ENCODE results near the gene RPL13. TPM values are rescaled to one million over a fixed set of nuclear protein-coding genes. Genes with fewer than 3 reads are reported as not detected.

The RPL13 gene
- total RNA-seq, 4 donors from 2014 or later = 1,597 to 3,276 (median 2,603) TPM

DNA sequence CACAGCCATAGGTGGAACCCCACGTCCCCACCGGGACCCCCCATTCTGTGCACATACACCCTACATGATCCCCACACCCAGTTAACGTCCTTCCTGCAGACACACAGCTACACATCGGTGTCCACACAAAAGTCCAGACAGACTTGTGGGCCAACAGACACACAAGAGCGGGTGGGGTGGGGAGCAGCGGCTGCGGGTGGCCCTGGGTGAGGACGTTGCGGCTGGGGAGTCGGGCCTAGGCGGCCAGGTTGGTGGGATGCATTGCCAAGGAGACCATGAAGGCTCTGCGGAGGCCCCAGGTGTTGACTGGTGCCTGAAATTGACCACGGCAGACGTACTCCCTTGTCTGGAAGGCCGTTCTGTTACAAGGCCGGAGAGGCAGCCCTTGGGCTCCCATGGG lies 44.3 kb downstream of the RPL13 start:
- no peak for DNase-seq
- no peak overlapping the region for H3K27ac ChIP-seq

DNA sequence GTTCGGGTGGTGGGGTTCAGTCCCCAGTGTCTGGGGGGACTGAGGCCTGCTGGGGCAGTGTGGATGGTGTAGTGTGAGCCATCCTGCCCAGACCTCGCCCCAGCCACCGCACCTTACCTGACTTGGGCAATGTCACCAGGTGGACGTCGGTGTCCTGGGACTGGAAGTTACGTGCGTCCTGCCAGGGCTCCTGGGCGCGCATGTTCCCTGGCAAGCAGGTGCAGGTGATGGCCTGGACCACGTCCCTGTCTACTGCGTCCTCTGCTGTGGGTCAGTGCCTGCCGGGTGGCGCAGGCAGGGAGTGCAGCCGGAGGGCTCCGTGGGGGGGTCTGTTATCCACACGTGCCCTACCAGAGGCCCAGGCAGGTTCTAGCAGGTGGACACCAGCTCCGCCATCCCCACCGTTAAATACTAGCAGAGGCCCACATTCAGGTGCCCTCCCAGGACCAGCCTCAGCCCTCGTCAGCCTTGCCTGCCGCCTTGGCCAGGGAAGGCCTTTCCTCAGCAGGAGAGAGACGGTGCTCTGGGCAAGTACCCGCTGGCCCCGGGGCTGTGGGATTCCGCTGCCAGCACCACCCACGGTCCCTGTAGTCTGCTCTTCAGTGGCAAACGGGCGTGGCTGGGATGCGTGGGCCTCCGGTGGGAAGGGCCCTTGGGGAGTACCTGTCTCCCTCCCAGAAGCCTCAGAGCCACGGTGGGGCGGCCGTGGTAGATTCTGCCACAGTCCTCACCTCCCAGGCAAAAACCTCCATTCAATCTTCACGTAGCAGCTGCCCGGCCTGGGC lies 44.9 kb downstream of the RPL13 start:
- Histone ChIP-seq H3K9me3 (no peaks in the 10 kb centered on the region), H3K4me3 (no peak overlapping the region), H3K36me3 (no peaks in the 10 kb centered on the region), H3K27me3 (no peaks in the 10 kb centered on the region), H3K27ac (no peak overlapping the region), H3K4me1 (peaks cover 0 to 39% (median 5%) of the 10 kb centered on the region in 4 donors)
- TF ChIP-seq POLR2A (IDR thresholded peaks at IDR 0.05) = no peak
- TF ChIP-seq, protein P1, sequence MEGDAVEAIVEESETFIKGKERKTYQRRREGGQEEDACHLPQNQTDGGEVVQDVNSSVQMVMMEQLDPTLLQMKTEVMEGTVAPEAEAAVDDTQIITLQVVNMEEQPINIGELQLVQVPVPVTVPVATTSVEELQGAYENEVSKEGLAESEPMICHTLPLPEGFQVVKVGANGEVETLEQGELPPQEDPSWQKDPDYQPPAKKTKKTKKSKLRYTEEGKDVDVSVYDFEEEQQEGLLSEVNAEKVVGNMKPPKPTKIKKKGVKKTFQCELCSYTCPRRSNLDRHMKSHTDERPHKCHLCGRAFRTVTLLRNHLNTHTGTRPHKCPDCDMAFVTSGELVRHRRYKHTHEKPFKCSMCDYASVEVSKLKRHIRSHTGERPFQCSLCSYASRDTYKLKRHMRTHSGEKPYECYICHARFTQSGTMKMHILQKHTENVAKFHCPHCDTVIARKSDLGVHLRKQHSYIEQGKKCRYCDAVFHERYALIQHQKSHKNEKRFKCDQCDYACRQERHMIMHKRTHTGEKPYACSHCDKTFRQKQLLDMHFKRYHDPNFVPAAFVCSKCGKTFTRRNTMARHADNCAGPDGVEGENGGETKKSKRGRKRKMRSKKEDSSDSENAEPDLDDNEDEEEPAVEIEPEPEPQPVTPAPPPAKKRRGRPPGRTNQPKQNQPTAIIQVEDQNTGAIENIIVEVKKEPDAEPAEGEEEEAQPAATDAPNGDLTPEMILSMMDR (IDR thresholded peaks at IDR 0.05) = no peak
- DNase-seq = no peak

More for the DNA sequence above, 44.3 kb downstream of the RPL13 start:
- Histone ChIP-seq H3K4me3 (no peak overlapping the region), H3K27me3 (no peaks in the 10 kb centered on the region), H3K36me3 (no peaks in the 10 kb centered on the region), H3K4me1 (peaks cover 0 to 36% (median 5%) of the 10 kb centered on the region in 4 donors), H3K9me3 (no peaks in the 10 kb centered on the region)
- TF ChIP-seq POLR2A (IDR thresholded peaks at IDR 0.05) = no peak
- TF ChIP-seq, protein P1 (IDR thresholded peaks at IDR 0.05) = no peak

DNA sequence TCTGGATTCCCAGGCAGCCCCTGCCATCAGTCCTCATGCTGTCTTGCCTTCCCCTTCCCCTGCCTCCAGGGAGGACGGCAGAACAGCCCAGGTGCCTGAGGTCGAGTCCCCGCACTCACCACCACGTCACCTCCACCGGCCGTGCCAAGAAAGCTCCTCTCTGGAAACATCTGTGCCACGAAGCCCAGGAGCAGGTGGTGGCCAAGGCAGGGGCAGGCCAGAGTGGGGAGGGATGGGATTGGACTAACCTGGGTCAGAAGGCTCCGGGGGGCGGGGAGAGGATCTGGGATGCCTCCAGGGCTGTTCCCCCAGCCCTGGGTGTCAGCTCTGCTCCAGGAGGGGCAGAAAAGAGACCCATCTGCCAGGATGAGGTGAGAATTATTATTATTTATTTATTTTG lies 45.5 kb downstream of the RPL13 start:
- no peaks in the 10 kb centered on the region for H3K36me3 ChIP-seq

DNA sequence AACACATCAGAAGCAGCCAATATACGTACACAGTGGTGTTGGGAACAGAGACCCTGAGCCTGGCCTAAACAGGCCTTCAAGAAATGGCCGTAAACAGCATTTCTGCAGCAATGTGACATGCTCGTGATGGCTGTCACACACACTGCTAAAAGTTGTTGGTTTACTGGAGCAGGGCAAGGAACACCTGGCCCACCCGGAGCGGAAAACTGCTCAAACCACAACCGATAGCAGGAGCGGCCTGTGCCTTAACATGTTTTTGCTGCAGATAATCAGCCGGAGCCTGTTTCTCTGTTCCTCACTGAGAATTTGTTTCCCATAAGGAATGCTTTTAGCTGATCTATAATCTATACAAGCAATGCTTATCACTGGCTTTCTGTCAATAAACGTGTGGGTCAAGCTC lies 47.0 kb downstream of the RPL13 start:
- TF ChIP-seq POLR2A (IDR thresholded peaks at IDR 0.05) = no peak
- TF ChIP-seq, protein P1 (IDR thresholded peaks at IDR 0.05) = no peak
- Histone ChIP-seq H3K4me3 (no peak overlapping the region), H3K4me1 (peaks cover 0 to 35% (median 2%) of the 10 kb centered on the region in 4 donors), H3K36me3 (no peaks in the 10 kb centered on the region), H3K27me3 (no peaks in the 10 kb centered on the region), H3K9me3 (no peaks in the 10 kb centered on the region), H3K27ac (no peak overlapping the region)
- DNase-seq = no peak

More for the DNA sequence above, 45.5 kb downstream of the RPL13 start:
- Histone ChIP-seq H3K4me1 (peaks cover 0 to 39% (median 5%) of the 10 kb centered on the region in 4 donors), H3K4me3 (no peak overlapping the region), H3K27me3 (no peaks in the 10 kb centered on the region), H3K9me3 (no peaks in the 10 kb centered on the region), H3K27ac (no peak overlapping the region)
- DNase-seq = no peak
- no peak for TF ChIP-seq POLR2A (IDR thresholded peaks at IDR 0.05)
- TF ChIP-seq, protein P1 (IDR thresholded peaks at IDR 0.05) = no peak

DNA sequence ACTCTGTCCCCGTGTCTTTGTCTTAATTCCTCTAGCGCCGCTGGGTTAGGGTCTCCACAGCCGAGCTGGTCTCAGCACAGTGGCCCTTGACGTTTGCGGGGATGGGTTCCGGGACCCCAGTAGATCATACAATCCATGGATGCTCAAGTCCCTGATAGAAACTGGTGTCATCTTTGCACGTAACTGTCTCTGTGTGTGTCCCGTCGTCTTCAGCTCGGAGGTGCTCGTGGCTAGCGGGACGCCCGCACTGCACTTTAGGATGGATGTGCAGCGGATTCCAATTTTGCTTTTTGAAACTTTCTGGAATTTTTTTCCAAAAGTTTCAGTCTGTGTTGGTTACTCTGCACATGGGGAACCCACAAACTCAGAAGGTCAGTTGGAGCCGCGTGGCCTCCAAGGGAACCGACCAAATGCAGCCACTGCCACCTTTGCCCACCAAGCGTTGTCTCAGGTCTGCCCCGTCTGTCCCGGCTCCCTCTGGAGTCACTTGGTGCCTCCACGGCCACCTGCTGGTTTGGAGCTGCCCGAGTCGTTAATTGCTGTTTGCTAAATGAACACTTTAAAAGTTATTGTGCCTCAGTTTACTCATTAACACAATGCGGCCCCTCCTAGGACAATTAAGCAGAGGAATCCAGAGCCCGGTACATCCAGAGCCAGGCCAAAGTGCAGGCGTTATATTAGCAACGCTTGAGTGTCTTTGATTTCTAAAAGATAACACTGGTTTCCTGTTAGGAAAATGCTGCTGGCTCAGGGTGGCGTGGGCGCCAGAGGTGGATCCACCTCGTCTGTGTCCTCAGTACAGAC lies 47.7 kb downstream of the RPL13 start:
- Histone ChIP-seq H3K27me3 (no peaks in the 10 kb centered on the region), H3K36me3 (no peaks in the 10 kb centered on the region), H3K9me3 (no peaks in the 10 kb centered on the region), H3K4me3 (no peak overlapping the region), H3K4me1 (peaks cover 0 to 35% (median 0%) of the 10 kb centered on the region in 4 donors), H3K27ac (peak overlapping the region in 3 of 4 donors; percentile 53 to 85 (median 82))
- peak in 2 of 3 donors; percentile 77 to 85 for DNase-seq
- TF ChIP-seq POLR2A (IDR thresholded peaks at IDR 0.05) = peak in 1 of 2 donors; percentile 66
- TF ChIP-seq, protein P1 (IDR thresholded peaks at IDR 0.05) = peak in 3 of 6 experiments; percentile 53 to 63 (median 61)

Measured in Peyer's patch (tissue), 4 donors.